Lower leg skin (tissue), 4 donors: Measurements from ENCODE around the gene HIP1R. TPM values are rescaled to one million over a fixed set of nuclear protein-coding genes. Genes with fewer than 3 reads are reported as not detected.

Experiments used
- DNase-seq, 2 donors: peaks; one replicate each; pipeline ENCODE4 v3.0.0-alpha.2; 2019; ENCODE audit warnings: low spot score in 2 of 2
- H3K4me3 ChIP-seq: fragments of 200-600 bp; sonication (generic); 2 replicates; pipeline ENCODE4 v1.5.1; 2017; ENCODE audit warnings: mild to moderate bottlenecking, low read depth; ENCODE audit not compliant: poor library complexity, severe bottlenecking
- CTCF ChIP-seq, 3 donors: fragments of 450-650 bp; IDR thresholded peaks; one replicate each; pipeline ENCODE4 v1.5.1; 2016; ENCODE audit warnings: antibody characterized with exemption in 3 of 3, mild to moderate bottlenecking in 3 of 3, moderate library complexity in 2 of 3
- POLR2A ChIP-seq, 2 donors: fragments of 450-650 bp; IDR thresholded peaks; one replicate each; pipeline ENCODE4 v1.6.1; 2016 to 2017; ENCODE audit warnings: antibody characterized with exemption in 2 of 2, mild to moderate bottlenecking in 1 of 2, moderate library complexity in 1 of 2
- WGBS, 2 donors: methylation state at CpG; one replicate each; pipeline ENCODE4 v1.1.5; 2018; 5-methylcytosine and 5-hydroxymethylcytosine counted together
- intact Hi-C: fragments of 100-400 bp; cut with DNase I; formaldehyde crosslinking; loops from one replicate; pipeline ENCODE4 v1.15.0; 2023; ENCODE audit warnings: low total_unique reads
- total RNA-seq, 4 donors: library from RNA; depleted of rRNA; stranded (reverse); fragments of >200 nt; gene quantifications; one replicate each; pipeline ENCODE4 v1.1.0, GENCODE V29; 2016

The HIP1R gene
- total RNA-seq, 4 donors from 2014 or later, result 188 to 342 (median 248) TPM

- no peak overlapping the region for H3K4me3 ChIP-seq
- 75 to 87% methylated on average over 11 of the region's 11 CpGs for WGBS, 2 donors
- no peak for DNase-seq
- TF ChIP-seq CTCF (IDR thresholded peaks at IDR 0.05), result no peak
- no peak for TF ChIP-seq POLR2A (IDR thresholded peaks at IDR 0.05)
- intact Hi-C loops, result no loop called here
These were observed 11.8 kb upstream of the HIP1R start for GRCh38 chr12:122823429-122823828.

GRCh38 chr12:122825773-122826724 is 9.2 kb upstream of the HIP1R start:
- no peak for DNase-seq
- intact Hi-C loops, result no loop called here
- TF ChIP-seq CTCF (IDR thresholded peaks at IDR 0.05) (no peak), POLR2A (IDR thresholded peaks at IDR 0.05) (no peak)
- no peak overlapping the region for H3K4me3 ChIP-seq
- WGBS, 2 donors, result 17 to 18% methylated on average over 22 of the region's 22 CpGs

- no peak for TF ChIP-seq CTCF (IDR thresholded peaks at IDR 0.05)
- no peak for TF ChIP-seq POLR2A (IDR thresholded peaks at IDR 0.05)
- no peak overlapping the region for H3K4me3 ChIP-seq
- 28 to 29% methylated on average over 5 of the region's 5 CpGs for WGBS, 2 donors
- no peak for DNase-seq
- intact Hi-C loops, result no loop called here
These were observed 8.0 kb upstream of the HIP1R start for GRCh38 chr12:122827258-122827657.

- no peak for DNase-seq
- WGBS, 2 donors, result 38 to 45% methylated on average over 7 of the region's 7 CpGs
- intact Hi-C loops, result no loop called here
- no peak for TF ChIP-seq CTCF (IDR thresholded peaks at IDR 0.05)
- no peak overlapping the region for H3K4me3 ChIP-seq
These were observed 4.6 kb upstream of the HIP1R start for GRCh38 chr12:122830517-122831214.

GRCh38 chr12:122834104-122834920 is 945 bp upstream of the HIP1R start:
- H3K4me3 ChIP-seq, result no peak overlapping the region
- intact Hi-C loops, result no loop called here
- DNase-seq, result peak; percentile 26 to 90
- no peak for TF ChIP-seq CTCF (IDR thresholded peaks at IDR 0.05)
- no peak for TF ChIP-seq POLR2A (IDR thresholded peaks at IDR 0.05)
- whole genome bisulfite sequencing, 2 donors, result 15% methylated on average over 21 of the region's 21 CpGs
